ENCODE data around the gene RPL10.

The RPL10 gene

GRCh38 chrX:154370300-154371016, 27.7 kb upstream of the RPL10 start:
- Histone ChIP-seq H3K9ac (peak overlapping the region; percentile 82 to 99 (median 96)), H3K36me3 (peaks cover 25 to 28% (median 27%) of the 10 kb centered on the region in 11 experiments), H3K4me1 (peaks cover 30 to 50% (median 44%) of the 10 kb centered on the region in 10 experiments), H3K27ac (peak overlapping the region; percentile 26 to 99 (median 95); a peak in 20 of 22 replicates), H3K4me2 (peak overlapping the region; percentile 41 to 93 (median 73)), H4K20me1 (peaks cover 16 to 62% (median 38%) of the 10 kb centered on the region in 11 experiments; a peak in 21 of 22 replicates), H3K9me3 (replicated peaks in 1 of 11) (peaks cover 15 to 84% (median 69%) of the 10 kb centered on the region in 11 experiments; a peak in 20 of 22 replicates), H3K27me3 (peaks cover 8 to 41% (median 37%) of the 10 kb centered on the region in 11 experiments; a peak in 21 of 22 replicates), H3K4me3 (peak overlapping the region; percentile 72 to 94 (median 88))
- no peak for TF ChIP-seq Cebpa-rat (IDR thresholded peaks at IDR 0.05)

GRCh38 chrX:154371017-154371788, 27.0 kb upstream of the RPL10 start:
- no peak for TF ChIP-seq Cebpa-rat (IDR thresholded peaks at IDR 0.05)
- peaks cover 30 to 46% (median 43%) of the 10 kb centered on the region in 10 experiments for H3K4me1 ChIP-seq
- H4K20me1 ChIP-seq, result peaks cover 16 to 55% (median 31%) of the 10 kb centered on the region in 11 experiments; a peak in 20 of 22 replicates
- H3K9me3 ChIP-seq (replicated peaks in 1 of 11), result peaks cover 15 to 80% (median 65%) of the 10 kb centered on the region in 11 experiments; a peak in 20 of 22 replicates
- H3K36me3 ChIP-seq, result peaks cover 18 to 21% (median 20%) of the 10 kb centered on the region in 11 experiments
- H3K9ac ChIP-seq, result peak overlapping the region; percentile 82 to 99 (median 96); a peak in 21 of 22 replicates
- H3K4me2 ChIP-seq, result peak overlapping the region; percentile 78 to 94 (median 91)
- H3K4me3 ChIP-seq, result peak overlapping the region; percentile 72 to 94 (median 88)
- peaks cover 8 to 42% (median 37%) of the 10 kb centered on the region in 11 experiments; a peak in 21 of 22 replicates for H3K27me3 ChIP-seq
- peak overlapping the region in 10 of 11 experiments; percentile 88 to 99 (median 95); a peak in 18 of 22 replicates for H3K27ac ChIP-seq

GRCh38 chrX:154371789-154372300, 26.3 kb upstream of the RPL10 start:
- Histone ChIP-seq H3K27ac (peak overlapping the region in 4 of 11 experiments; percentile 15 to 43 (median 24); a peak in 5 of 22 replicates), H3K27me3 (peaks cover 8 to 42% (median 37%) of the 10 kb centered on the region in 11 experiments), H3K9me3 (replicated peaks in 1 of 11) (peaks cover 15 to 77% (median 61%) of the 10 kb centered on the region in 11 experiments; a peak in 20 of 22 replicates), H3K4me1 (peaks cover 30 to 43% (median 39%) of the 10 kb centered on the region in 10 experiments), H3K4me2 (peak overlapping the region; percentile 75 to 94 (median 87)), H3K4me3 (peak overlapping the region; percentile 47 to 88 (median 62)), H4K20me1 (peaks cover 15 to 48% (median 24%) of the 10 kb centered on the region in 11 experiments; a peak in 20 of 22 replicates), H3K36me3 (peaks cover 12 to 14% (median 13%) of the 10 kb centered on the region in 11 experiments), H3K9ac (peak overlapping the region; percentile 45 to 71 (median 64); a peak in 19 of 22 replicates)
- no peak for TF ChIP-seq Cebpa-rat (IDR thresholded peaks at IDR 0.05)

- peaks cover 4 to 6% (median 6%) of the 10 kb centered on the region in 11 experiments; a peak in 21 of 22 replicates for H3K36me3 ChIP-seq
- peaks cover 8 to 42% (median 37%) of the 10 kb centered on the region in 11 experiments for H3K27me3 ChIP-seq
- H3K9ac ChIP-seq, result no peak overlapping the region
- H3K27ac ChIP-seq, result no peak overlapping the region
- peaks cover 7 to 41% (median 17%) of the 10 kb centered on the region in 11 experiments; a peak in 20 of 22 replicates for H4K20me1 ChIP-seq
- peak overlapping the region in 4 of 10 experiments; percentile 58 to 88 (median 76); a peak in 3 of 20 replicates for H3K4me3 ChIP-seq
- H3K4me1 ChIP-seq, result peaks cover 31 to 43% (median 39%) of the 10 kb centered on the region in 10 experiments
- H3K4me2 ChIP-seq, result peak overlapping the region; percentile 75 to 94 (median 87); a peak in 19 of 22 replicates
- peaks cover 19 to 77% (median 57%) of the 10 kb centered on the region in 11 experiments; a peak in 20 of 22 replicates for H3K9me3 ChIP-seq (replicated peaks in 1 of 11)
- no peak for TF ChIP-seq Cebpa-rat (IDR thresholded peaks at IDR 0.05)
These were observed 25.6 kb upstream of the RPL10 start for GRCh38 chrX:154372612-154373022.

- Histone ChIP-seq H3K4me2 (peak overlapping the region; percentile 78 to 90 (median 84)), H3K9ac (peak overlapping the region; percentile 14 to 71 (median 60); a peak in 18 of 22 replicates), H3K9me3 (replicated peaks in 1 of 11) (peaks cover 29 to 78% (median 59%) of the 10 kb centered on the region in 11 experiments; a peak in 21 of 22 replicates), H3K27me3 (peaks cover 8 to 42% (median 37%) of the 10 kb centered on the region in 11 experiments), H4K20me1 (peaks cover 0 to 31% (median 11%) of the 10 kb centered on the region in 11 experiments; a peak in 15 of 22 replicates), H3K27ac (no peak overlapping the region; a peak in 1 of 22 replicates), H3K36me3 (no peaks in the 10 kb centered on the region), H3K4me1 (peaks cover 31 to 41% (median 36%) of the 10 kb centered on the region in 10 experiments), H3K4me3 (peak overlapping the region; percentile 43 to 66 (median 54); a peak in 19 of 20 replicates)
- TF ChIP-seq Cebpa-rat (IDR thresholded peaks at IDR 0.05), result no peak
These were observed 24.6 kb upstream of the RPL10 start for GRCh38 chrX:154373340-154374306.

GRCh38 chrX:154374313-154375155, 23.6 kb upstream of the RPL10 start, which contains the start of gene FLNA:
Gene FLNA, minus strand, starts transcription at chrX:154374634. Its CDS starts 3,389 bp downstream, at chrX:154371245.
- Histone ChIP-seq H3K27me3 (peaks cover 8 to 42% (median 37%) of the 10 kb centered on the region in 11 experiments), H3K9me3 (replicated peaks in 1 of 11) (peaks cover 38 to 80% (median 61%) of the 10 kb centered on the region in 11 experiments), H3K4me1 (peaks cover 31 to 40% (median 36%) of the 10 kb centered on the region in 10 experiments), H3K27ac (no peak within 1 kb of the TSS; a peak in 1 of 22 replicates), H4K20me1 (peaks cover 0 to 31% (median 10%) of the 10 kb centered on the region in 11 experiments; a peak in 15 of 22 replicates), H3K9ac (peak within 1 kb of the TSS; percentile 14 to 71 (median 60); a peak in 18 of 22 replicates), H3K36me3 (no peaks in the 10 kb centered on the region), H3K4me2 (peak within 1 kb of the TSS; percentile 78 to 90 (median 84)), H3K4me3 (peak within 1 kb of the TSS; percentile 43 to 66 (median 54); a peak in 19 of 20 replicates)
- TF ChIP-seq Cebpa-rat (IDR thresholded peaks at IDR 0.05), result no peak
